Raji (cell line): ENCODE data around the gene ZSCAN30.

Experiments
- POLR2A ChIP-seq: IDR thresholded peaks from 2 replicates; pipeline ENCODE4 v1.6.1; 2011; ENCODE audit warnings: low read depth, low read length, control low read depth; ENCODE audit not compliant: insufficient read depth

ZSCAN30 gene

GRCh38 chr18:35290094-35290735 lies at the start of gene ZSCAN30:
Gene ZSCAN30, minus strand, starts transcription at chr18:35290229. Its CDS starts 25,877 bp downstream, at chr18:35264352.
- TF ChIP-seq POLR2A = peak; percentile 90

- TF ChIP-seq POLR2A = no peak
These were observed 47.3 kb upstream of the ZSCAN30 start for GRCh38 chr18:35337286-35337685.

- TF ChIP-seq POLR2A = no peak
These were observed 45.8 kb upstream of the ZSCAN30 start for GRCh38 chr18:35335866-35336265.

- no peak for TF ChIP-seq POLR2A
These were observed 44.8 kb upstream of the ZSCAN30 start for GRCh38 chr18:35334821-35335220.

- TF ChIP-seq POLR2A = no peak
These were observed 44.2 kb upstream of the ZSCAN30 start for GRCh38 chr18:35334212-35334611.

- TF ChIP-seq POLR2A = no peak
These were observed 41.5 kb upstream of the ZSCAN30 start for GRCh38 chr18:35331367-35332087.

- TF ChIP-seq POLR2A = no peak
These were observed 38.8 kb upstream of the ZSCAN30 start for GRCh38 chr18:35328868-35329267.

GRCh38 chr18:35326695-35327387 lies 36.8 kb upstream of the ZSCAN30 start:
- no peak for TF ChIP-seq POLR2A

- no peak for TF ChIP-seq POLR2A
These were observed 35.1 kb upstream of the ZSCAN30 start for GRCh38 chr18:35324926-35325655.

GRCh38 chr18:35322486-35323458 lies 32.7 kb upstream of the ZSCAN30 start:
- no peak for TF ChIP-seq POLR2A

- no peak for TF ChIP-seq POLR2A
These were observed 21.5 kb upstream of the ZSCAN30 start for GRCh38 chr18:35311496-35311895.

GRCh38 chr18:35306588-35307250 lies 16.7 kb upstream of the ZSCAN30 start:
- TF ChIP-seq POLR2A = no peak

GRCh38 chr18:35303610-35304009 lies 13.6 kb upstream of the ZSCAN30 start:
- no peak for TF ChIP-seq POLR2A

GRCh38 chr18:35296060-35296459 lies 6.0 kb upstream of the ZSCAN30 start:
- no peak for TF ChIP-seq POLR2A

GRCh38 chr18:35291166-35291565 lies 1.1 kb upstream of the ZSCAN30 start:
- no peak for TF ChIP-seq POLR2A
